B cell (primary cell): ENCODE data around the gene EPHB1. TPM values are rescaled to one million over a fixed set of nuclear protein-coding genes. Genes with fewer than 3 reads are reported as not detected.

Experiments used
- ATAC-seq: fragments of 200-7000 bp; cut with Tn5 transposase; one replicate; pipeline ENCODE4 v1.10.0; 2021; ENCODE audit warnings: low read depth, mild to moderate bottlenecking, moderate number of reproducible peaks, moderate library complexity
- CTCF ChIA-PET: fragments of 350-600 bp; sonication (Branson Sonifier 250); formaldehyde crosslinking; loops from one replicate; lab custom pipeline; 2021; ENCODE audit warnings: antibody characterized with exemption, inconsistent platforms; lab: Charles Lee
- POLR2A ChIA-PET: fragments of 350-600 bp; sonication (Branson Sonifier 250); formaldehyde crosslinking; loops from one replicate; lab custom pipeline; 2021; ENCODE audit warnings: antibody characterized with exemption; lab: Charles Lee
- DNase-seq: peaks from one replicate; pipeline ENCODE4 v3.0.0; 2013
- H2AFZ ChIP-seq: 2 replicates; pipeline ENCODE4 v1.6.1; 2012; ENCODE audit warnings: mild to moderate bottlenecking, low read depth, low read length; ENCODE audit not compliant: insufficient read depth, poor library complexity, severe bottlenecking
- H3K27ac ChIP-seq, 2 donors: 1 replicate in 1 of 2; 2 replicates in 1 of 2; pipeline ENCODE4 v1.5.1; 2012 to 2013; ENCODE audit warnings: low read length in 2 of 2, mild to moderate bottlenecking in 2 of 2, moderate library complexity in 1 of 2
- H3K27me3 ChIP-seq, 4 experiments: fragments of 200-600 bp in 1 of 4; sonication (generic) in 1 of 4; replicated peaks in 1 of 4; 1 replicate in 2 of 4; 2 replicates in 2 of 4; pipeline versions ENCODE4 v1.6.1 to v1.7.0; 2013 to 2016; ENCODE audit warnings: low read length in 3 of 4, mild to moderate bottlenecking in 2 of 4, mixed read lengths in 1 of 4, moderate library complexity in 1 of 4; ENCODE audit not compliant: insufficient read depth in 4 of 4, control insufficient read depth in 3 of 4; ENCODE audit errors: control extremely low read depth in 1 of 4
- H3K36me3 ChIP-seq, 2 experiments: replicated peaks in 1 of 2; 1 replicate in 1 of 2; 2 replicates in 1 of 2; pipeline versions ENCODE4 v1.6.1 to v1.7.1; 2013; ENCODE audit warnings: low read length in 1 of 2; ENCODE audit not compliant: insufficient read depth in 2 of 2, control insufficient read depth in 1 of 2; ENCODE audit errors: control extremely low read depth in 1 of 2, extremely low read depth in 1 of 2
- H3K4me1 ChIP-seq, 2 donors: fragments of 200-600 bp in 1 of 2; sonication (generic) in 1 of 2; 1 replicate in 1 of 2; 2 replicates in 1 of 2; pipeline versions ENCODE4 v1.5.1 to v1.6.1; 2013 to 2017; ENCODE audit warnings: low read length in 2 of 2; ENCODE audit not compliant: control insufficient read depth in 2 of 2, insufficient read depth in 2 of 2
- H3K4me2 ChIP-seq: replicated peaks from 2 replicates; pipeline ENCODE3; 2012; ENCODE audit warnings: mild to moderate bottlenecking, low read depth, low read length; ENCODE audit not compliant: poor library complexity, severe bottlenecking
- H3K4me3 ChIP-seq, 5 experiments: fragments of 200-600 bp in 1 of 5; sonication (generic) in 1 of 5; 1 replicate in 3 of 5; 2 replicates in 2 of 5; pipeline versions ENCODE4 v1.5.1 to v1.7.0; 2011 to 2016; ENCODE audit warnings: low read length in 4 of 5, mild to moderate bottlenecking in 4 of 5, low read depth in 2 of 5, control low read depth in 1 of 5, moderate library complexity in 1 of 5; ENCODE audit not compliant: insufficient read depth in 1 of 5; ENCODE audit errors: control extremely low read depth in 1 of 5, extremely low read depth in 1 of 5
- H3K79me2 ChIP-seq: fragments of 200-600 bp; sonication (generic); one replicate; pipeline ENCODE4 v1.6.0; 2016; ENCODE audit warnings: low read length; ENCODE audit not compliant: control insufficient read depth, insufficient read depth
- H3K9ac ChIP-seq: fragments of 200-600 bp; sonication (generic); 2 replicates; pipeline ENCODE4 v1.6.1; 2017; ENCODE audit warnings: mild to moderate bottlenecking, low read length, moderate library complexity
- H3K9me3 ChIP-seq, 3 donors: one replicate each; pipeline versions ENCODE4 v1.6.1 to v1.7.1; 2013; ENCODE audit warnings: low read length in 2 of 3; ENCODE audit not compliant: control insufficient read depth in 2 of 3, insufficient read depth in 1 of 3; ENCODE audit errors: control extremely low read depth in 1 of 3
- H4K20me1 ChIP-seq: 2 replicates; pipeline ENCODE4 v1.6.0; 2012; ENCODE audit warnings: mild to moderate bottlenecking, low read length; ENCODE audit not compliant: insufficient read depth, control insufficient read depth, poor library complexity, severe bottlenecking
- H3K27ac Mint-ChIP-seq: one replicate; pipeline ENCODE4 v1.8.0; 2021; ENCODE audit warnings: mixed read lengths
- H3K27me3 Mint-ChIP-seq: one replicate; pipeline ENCODE4 v1.8.0; 2021; ENCODE audit warnings: mixed read lengths
- H3K4me1 Mint-ChIP-seq: one replicate; pipeline ENCODE4 v1.8.0; 2021; ENCODE audit warnings: mixed read lengths
- H3K4me3 Mint-ChIP-seq: one replicate; pipeline ENCODE4 v1.8.0; 2021; ENCODE audit warnings: mixed read lengths
- H3K9me3 Mint-ChIP-seq: one replicate; pipeline ENCODE4 v1.8.0; 2022; ENCODE audit warnings: mixed read lengths; ENCODE audit not compliant: insufficient read depth
- CTCF ChIP-seq: fragments of 200-600 bp; IDR thresholded peaks from one replicate; pipeline ENCODE4 v1.8.0; 2022; ENCODE audit warnings: antibody characterized with exemption, mild to moderate bottlenecking
- EZH2 ChIP-seq: IDR thresholded peaks from 2 replicates; pipeline ENCODE4 v1.6.1; 2012; ENCODE audit warnings: borderline replicate concordance, low read depth, mild to moderate bottlenecking, moderate library complexity, low read length; ENCODE audit not compliant: insufficient read depth, poor library complexity, severe bottlenecking
- WGBS: methylation state at CpG from one replicate; pipeline ENCODE4 v1.1.5; 2013; ENCODE audit warnings: missing lambda C conversion rate; ENCODE audit not compliant: insufficient coverage; 5-methylcytosine and 5-hydroxymethylcytosine counted together
- intact Hi-C: fragments of 100-400 bp; cut with micrococcal nuclease; formaldehyde crosslinking; loops from one replicate; pipeline ENCODE4 v1.10.0; 2022
- polyA plus RNA-seq: library from polyadenylated mRNA; depleted of rRNA; stranded (reverse); fragments of >200 nt; gene quantifications from 2 replicates; pipeline ENCODE4 v1.2.3, GENCODE V29; 2012
- total RNA-seq, 2 donors: library from RNA; stranded (reverse); fragments of 120-200 nt in 1 of 2; gene quantifications; 1 replicate in 1 of 2; 2 replicates in 1 of 2; pipeline versions ENCODE4 v1.2.3 to v1.2.4, GENCODE V29; 2013 to 2022

EPHB1 gene
- total and polyA plus RNA-seq, 2 donors (not counting 1 experiment from before 2014, with no cell fraction given), result 0.01 TPM; not detected in 1

- H3K4me2 ChIP-seq, result no peak overlapping the region
- no peak overlapping the region for H3K9ac ChIP-seq
- ATAC-seq, result no peak
- no peak overlapping the region for H3K27ac ChIP-seq
- H3K27me3 ChIP-seq, result no peaks in the 10 kb centered on the region
- CTCF ChIA-PET, result no interaction called here
- no peak for DNase-seq
- H3K27me3 Mint-ChIP-seq, result no peaks in the 10 kb centered on the region
- TF ChIP-seq EZH2 (no peak), CTCF (no peak)
- no peaks in the 10 kb centered on the region for H3K9me3 Mint-ChIP-seq
- no peak overlapping the region for H3K27ac Mint-ChIP-seq
- H3K4me1 Mint-ChIP-seq, result no peaks in the 10 kb centered on the region
- H3K4me3 ChIP-seq, result no peak overlapping the region
- H3K4me3 Mint-ChIP-seq, result no peak overlapping the region
- H3K36me3 ChIP-seq, result no peaks in the 10 kb centered on the region
- H4K20me1 ChIP-seq, result no peaks in the 10 kb centered on the region
- no peaks in the 10 kb centered on the region for H3K4me1 ChIP-seq
- H2AFZ ChIP-seq, result no peak overlapping the region
- WGBS, result 74% methylated on average over 2 of the region's 3 CpGs
- POLR2A ChIA-PET, result no interaction called here
- intact Hi-C loops, result no loop called here
- H3K9me3 ChIP-seq, result no peaks in the 10 kb centered on the region
- no peaks in the 10 kb centered on the region for H3K79me2 ChIP-seq
These were observed 402.2 kb downstream of the EPHB1 start for GRCh38 chr3:135197246-135197645.

DNA sequence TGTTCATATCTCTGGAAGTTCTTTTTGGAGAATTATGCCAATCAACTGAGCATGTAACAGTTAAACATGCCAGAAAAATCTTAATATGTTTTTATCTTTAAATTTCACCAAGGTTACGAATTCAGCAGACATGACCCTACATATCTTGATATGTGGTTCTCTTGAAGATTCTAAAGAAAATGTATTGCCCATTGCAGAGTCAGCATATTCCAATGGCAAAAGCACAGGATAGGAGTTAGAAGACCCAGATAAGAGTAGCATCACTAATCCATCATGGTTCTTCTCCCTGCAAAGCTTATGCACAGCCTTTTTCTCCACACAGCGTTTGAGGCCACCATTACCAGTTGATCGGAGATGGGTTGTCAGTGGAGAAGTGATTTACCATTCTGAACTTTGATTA is 402.8 kb downstream of the EPHB1 start:
- no CpG with 5 or more reads among the region's 3 CpGs for WGBS

More for the DNA sequence above, 402.8 kb downstream of the EPHB1 start:
- H3K4me2 ChIP-seq, result no peak overlapping the region
- no peaks in the 10 kb centered on the region for H3K27me3 ChIP-seq
- H3K27ac ChIP-seq, result no peak overlapping the region
- no peaks in the 10 kb centered on the region for H3K79me2 ChIP-seq
- Mint-ChIP-seq H3K4me3 (no peak overlapping the region), H3K27me3 (no peaks in the 10 kb centered on the region), H3K4me1 (no peaks in the 10 kb centered on the region), H3K27ac (no peak overlapping the region), H3K9me3 (peaks cover under 1% of the 10 kb centered on the region)
- ATAC-seq (no peak), DNase-seq (no peak)
- no peaks in the 10 kb centered on the region for H3K9me3 ChIP-seq
- POLR2A ChIA-PET, result no interaction called here
- no peak overlapping the region for H3K9ac ChIP-seq
- no peaks in the 10 kb centered on the region for H3K36me3 ChIP-seq
- no peaks in the 10 kb centered on the region for H4K20me1 ChIP-seq
- TF ChIP-seq CTCF (no peak), EZH2 (no peak)
- CTCF ChIA-PET, result no interaction called here
- no peak overlapping the region for H3K4me3 ChIP-seq
- H3K4me1 ChIP-seq, result no peaks in the 10 kb centered on the region
- intact Hi-C loops, result no loop called here
- H2AFZ ChIP-seq, result no peak overlapping the region
